Skin epidermis (tissue), 12 donors: ENCODE measurements around the gene FOXP3.

ENCODE experiments used
- H3K27ac ChIP-seq, 21 experiments: fragments of 200-600 bp; sonication (generic) in 11 of 21; one replicate each; pipeline ENCODE4 v1.5.0; 2020; ENCODE audit warnings: mild to moderate bottlenecking in 3 of 21, inconsistent platforms in 2 of 21, moderate library complexity in 2 of 21
- H3K4me3 ChIP-seq, 7 experiments: fragments of 200-600 bp; sonication (generic) in 2 of 7; one replicate each; pipeline ENCODE4 v1.5.0; 2020; ENCODE audit warnings: inconsistent platforms in 2 of 7, mild to moderate bottlenecking in 2 of 7, moderate library complexity in 1 of 7

The FOXP3 gene

DNA sequence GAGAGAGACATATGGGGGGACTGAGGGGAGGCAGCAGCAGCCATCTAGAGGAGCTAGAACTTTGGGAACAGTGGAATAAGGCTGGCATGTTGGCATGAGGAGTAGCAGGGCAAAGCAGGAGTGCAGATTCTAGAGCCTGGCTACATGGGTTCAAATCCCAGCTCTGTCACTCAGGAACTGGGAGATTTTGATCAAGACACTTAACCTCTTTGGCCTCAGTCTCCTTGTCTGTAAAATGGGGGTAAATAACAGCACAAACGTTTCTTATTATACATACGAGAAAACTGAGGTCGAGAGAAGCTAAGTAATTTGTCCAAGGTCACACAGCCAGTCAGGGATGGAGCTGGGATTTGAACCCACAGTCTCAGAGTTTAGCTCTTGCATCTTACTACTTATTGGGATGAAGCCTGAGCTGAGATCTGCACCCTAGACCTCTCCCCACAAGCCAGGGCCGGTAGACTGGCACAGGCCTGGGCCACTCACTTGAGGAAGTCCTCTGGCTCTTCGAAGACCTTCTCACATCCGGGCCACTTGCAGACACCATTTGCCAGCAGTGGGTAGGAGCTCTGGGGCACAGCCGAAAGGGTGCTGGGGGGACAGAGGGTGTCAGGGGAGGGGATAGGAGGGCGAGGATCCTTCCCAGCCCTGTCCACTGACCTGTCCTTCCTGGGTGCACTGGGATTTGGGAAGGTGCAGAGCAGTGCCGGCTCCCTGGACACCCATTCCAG is 8.1 kb downstream of the FOXP3 start:
- no peak overlapping the region for H3K27ac ChIP-seq

DNA sequence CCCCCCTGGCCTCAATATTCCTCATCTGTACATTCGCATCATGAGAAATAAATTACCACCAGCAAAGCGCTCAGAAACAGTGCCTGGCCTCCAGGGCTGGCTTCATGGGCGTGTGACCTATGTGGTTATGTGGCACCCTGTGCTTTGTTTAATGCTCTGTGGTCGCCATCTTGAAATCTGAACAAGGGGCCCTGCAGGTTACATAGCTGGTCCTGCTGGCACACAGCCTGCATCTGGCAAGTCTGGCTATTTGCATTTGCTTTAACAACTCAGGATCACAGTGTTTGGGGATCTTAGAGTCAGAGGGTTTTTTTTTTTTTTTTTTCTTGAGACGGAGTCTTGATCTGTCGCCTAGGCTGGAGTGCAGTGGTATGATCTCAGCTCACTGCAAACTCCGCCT is 9.9 kb downstream of the FOXP3 start:
- no peak overlapping the region for H3K4me3 ChIP-seq
- H3K27ac ChIP-seq: no peak overlapping the region

More for the DNA sequence above, 8.1 kb downstream of the FOXP3 start:
- no peak overlapping the region for H3K4me3 ChIP-seq

DNA sequence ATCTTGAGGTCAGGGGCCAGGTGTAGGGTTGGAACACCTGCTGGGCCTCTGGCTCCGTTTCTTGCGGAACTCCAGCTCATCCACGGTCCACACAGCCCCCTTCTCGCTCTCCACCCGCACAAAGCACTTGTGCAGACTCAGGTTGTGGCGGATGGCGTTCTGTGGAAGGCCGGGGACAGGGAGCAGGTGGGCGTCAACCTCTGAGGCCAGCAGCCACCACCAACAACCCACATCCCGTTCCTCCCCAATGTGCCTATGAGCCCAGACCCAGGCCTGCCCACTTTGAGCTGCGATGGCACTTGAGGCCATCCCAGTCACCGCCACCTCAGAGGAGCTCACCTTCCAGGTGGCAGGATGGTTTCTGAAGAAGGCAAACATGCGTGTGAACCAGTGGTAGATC is 13.2 kb downstream of the FOXP3 start:
- H3K27ac ChIP-seq: no peak overlapping the region
- no peak overlapping the region for H3K4me3 ChIP-seq

DNA sequence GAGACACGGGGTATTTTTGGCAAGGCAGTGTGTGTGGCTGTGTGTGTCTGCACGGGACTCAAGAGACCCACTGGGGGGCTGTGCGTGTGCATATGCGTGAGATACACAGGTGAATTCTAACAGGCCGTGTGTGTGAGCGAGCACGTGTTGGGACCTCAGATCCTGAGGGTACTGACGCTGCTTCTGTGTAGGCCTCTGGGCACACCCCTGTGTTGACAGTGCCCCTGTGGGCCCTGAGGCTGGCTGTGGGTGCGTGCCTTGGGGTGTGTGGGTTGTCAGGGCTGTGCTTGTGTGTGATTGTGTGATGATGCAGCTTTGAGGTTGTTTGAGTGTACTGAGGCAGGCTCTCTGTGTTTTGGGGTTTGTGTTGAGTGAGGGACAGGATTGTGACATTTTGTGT is 13.9 kb downstream of the FOXP3 start:
- Histone ChIP-seq H3K27ac (no peak overlapping the region), H3K4me3 (no peak overlapping the region)

DNA sequence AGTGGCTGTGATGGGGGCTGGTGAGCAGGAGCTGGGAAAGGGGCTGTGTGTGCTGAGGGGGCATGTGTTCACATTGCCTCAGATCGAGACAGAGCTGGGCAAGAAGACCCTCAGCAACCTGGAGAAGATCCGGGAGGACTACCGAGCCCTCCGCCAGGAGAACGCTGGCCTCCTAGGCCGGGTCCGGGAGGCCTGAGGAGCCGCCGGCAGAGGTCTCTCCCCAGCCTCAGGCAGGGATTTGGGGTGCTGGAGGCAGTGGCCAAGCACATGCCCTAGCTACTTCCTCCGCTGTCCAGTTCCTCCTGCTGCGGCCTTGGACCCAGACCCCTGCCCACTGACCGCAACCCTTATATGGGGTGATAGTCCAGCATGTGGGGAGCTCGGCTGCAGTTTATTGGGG is 14.4 kb downstream of the FOXP3 start:
- Histone ChIP-seq H3K27ac (no peak overlapping the region), H3K4me3 (no peak overlapping the region)

DNA sequence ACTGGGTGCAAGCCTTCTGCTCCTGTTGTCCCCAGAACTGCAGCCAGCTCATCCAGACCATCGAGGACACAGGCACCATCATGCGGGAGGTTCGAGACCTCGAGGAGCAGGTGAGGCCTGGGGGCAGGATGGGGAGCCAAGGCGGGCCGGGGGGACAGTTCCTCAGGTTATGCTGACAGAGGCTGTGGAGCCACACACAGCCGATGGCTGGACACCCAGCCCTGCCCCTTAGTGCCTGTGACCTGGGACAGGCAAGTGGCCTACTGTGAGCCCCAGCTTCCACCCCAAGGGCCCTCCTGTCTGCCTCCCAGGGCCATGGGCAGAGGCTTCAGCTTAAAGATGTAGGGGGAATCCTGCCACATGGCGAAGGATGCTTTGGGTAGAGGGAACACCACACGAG is 14.9 kb downstream of the FOXP3 start:
- H3K27ac ChIP-seq: no peak overlapping the region
- no peak overlapping the region for H3K4me3 ChIP-seq

DNA sequence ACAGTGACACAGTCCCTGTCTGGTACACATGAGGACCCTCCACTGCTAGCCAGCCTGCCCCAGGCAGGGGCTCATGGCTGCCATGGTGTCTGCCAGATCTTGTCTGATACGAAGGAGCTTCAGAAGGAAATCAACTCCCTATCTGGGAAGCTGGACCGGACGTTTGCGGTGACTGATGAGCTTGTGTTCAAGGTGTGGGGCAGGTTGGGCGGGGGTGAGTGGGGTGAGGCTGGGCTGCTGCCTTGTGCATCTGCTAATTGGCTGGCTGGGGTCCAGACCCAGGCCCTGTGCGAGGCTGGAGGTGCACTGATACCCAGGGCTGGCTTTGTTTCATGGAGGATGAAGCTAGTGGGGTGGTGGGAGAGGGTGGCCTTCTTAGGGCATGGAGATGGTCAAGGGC is 15.4 kb downstream of the FOXP3 start:
- Histone ChIP-seq H3K27ac (no peak overlapping the region), H3K4me3 (no peak overlapping the region)

DNA sequence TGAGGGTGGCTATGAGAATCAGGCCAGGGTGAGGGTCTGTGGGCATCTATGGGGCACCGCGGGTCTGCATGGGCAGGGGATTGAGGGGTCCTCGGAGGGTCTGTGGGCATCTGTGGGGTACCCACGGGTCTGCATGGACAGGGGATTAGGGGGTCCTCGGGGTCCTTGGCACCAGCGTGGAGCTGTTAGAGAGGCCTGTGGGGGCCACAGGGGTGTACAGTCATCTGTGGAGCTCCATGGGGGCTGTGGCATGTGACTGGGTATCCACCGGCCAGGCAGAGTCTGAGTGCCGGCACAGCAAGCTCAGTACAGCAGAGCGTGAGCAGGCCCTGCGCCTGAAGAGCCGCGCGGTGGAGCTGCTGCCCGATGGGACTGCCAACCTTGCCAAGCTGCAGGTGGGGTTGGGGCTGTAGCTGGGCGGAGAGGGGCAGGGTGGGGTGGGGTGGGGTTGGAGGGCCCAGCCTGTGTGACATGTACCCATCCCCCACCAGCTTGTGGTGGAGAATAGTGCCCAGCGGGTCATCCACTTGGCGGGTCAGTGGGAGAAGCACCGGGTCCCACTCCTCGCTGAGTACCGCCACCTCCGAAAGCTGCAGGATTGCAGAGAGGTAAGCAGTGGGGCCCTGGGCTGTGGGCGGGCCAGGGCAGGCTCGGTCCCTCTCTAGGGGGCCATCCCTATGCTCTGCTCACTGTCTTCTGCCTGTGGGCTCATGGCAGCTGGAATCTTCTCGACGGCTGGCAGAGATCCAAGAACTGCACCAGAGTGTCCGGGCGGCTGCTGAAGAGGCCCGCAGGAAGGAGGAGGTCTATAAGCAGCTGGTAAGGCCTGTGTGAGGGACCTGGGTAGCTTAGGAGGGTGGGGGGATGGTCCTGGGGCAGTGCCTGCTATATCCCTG is 16.3 kb downstream of the FOXP3 start:
- no peak overlapping the region for H3K27ac ChIP-seq
- H3K4me3 ChIP-seq: no peak overlapping the region

DNA sequence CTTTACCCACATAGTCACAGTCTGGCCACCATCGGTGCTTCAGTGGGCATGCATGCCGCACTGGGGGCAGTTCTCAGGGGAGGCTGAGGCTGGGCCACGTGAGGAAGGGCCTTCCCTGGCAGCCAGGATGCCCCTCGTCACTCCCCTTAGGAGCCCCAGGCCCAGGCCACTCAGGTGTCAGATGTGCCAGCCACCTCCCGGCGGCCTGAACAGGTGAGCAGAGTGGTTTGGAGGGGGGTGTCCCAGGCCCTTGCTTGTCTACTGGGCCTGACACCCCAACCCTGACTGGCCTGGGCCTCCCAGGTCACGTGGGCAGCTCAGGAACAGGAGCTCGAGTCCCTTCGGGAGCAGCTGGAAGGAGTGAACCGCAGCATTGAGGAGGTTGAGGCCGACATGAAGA is 17.2 kb downstream of the FOXP3 start:
- Histone ChIP-seq H3K4me3 (no peak overlapping the region), H3K27ac (no peak overlapping the region)

DNA sequence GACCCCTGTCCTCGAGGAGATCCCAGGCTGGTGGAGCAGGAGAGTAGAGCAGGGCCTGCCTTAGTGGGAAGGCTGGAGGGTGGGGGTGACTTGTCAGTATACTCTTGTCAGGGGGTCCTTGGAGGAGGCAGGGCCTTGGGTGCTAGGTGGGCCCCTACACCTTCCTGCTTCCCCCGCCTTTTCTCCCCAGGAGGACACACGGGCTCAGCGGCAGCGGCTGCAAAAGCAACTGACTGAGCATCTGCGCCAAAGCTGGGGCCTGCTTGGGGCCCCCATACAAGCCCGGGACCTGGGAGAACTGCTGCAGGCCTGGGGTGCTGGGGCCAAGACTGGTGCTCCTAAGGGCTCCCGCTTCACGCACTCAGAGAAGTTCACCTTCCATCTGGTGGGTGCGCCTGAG is 18.0 kb downstream of the FOXP3 start:
- Histone ChIP-seq H3K27ac (no peak overlapping the region), H3K4me3 (no peak overlapping the region)

DNA sequence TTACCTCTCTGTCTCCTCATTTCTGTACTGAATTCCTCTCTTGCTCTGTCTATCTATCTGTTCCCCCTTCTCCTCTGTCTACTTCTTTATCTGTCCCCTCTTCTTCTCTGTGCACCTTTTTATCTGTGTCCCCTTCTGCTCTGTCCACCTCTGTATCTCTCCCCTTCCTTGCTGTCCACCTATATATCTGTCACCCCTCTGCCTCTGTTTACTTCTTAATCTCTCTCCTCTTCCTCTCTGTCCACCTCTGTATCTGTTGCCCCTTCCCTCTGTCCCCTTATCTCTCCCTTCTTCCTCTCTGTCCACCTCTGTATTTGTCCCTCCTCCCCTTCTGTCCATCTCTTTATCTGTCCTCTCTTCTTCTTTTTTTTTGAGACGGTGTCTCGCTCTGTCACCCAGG is 20.3 kb downstream of the FOXP3 start:
- Histone ChIP-seq H3K27ac (no peak overlapping the region), H3K4me3 (no peak overlapping the region)

DNA sequence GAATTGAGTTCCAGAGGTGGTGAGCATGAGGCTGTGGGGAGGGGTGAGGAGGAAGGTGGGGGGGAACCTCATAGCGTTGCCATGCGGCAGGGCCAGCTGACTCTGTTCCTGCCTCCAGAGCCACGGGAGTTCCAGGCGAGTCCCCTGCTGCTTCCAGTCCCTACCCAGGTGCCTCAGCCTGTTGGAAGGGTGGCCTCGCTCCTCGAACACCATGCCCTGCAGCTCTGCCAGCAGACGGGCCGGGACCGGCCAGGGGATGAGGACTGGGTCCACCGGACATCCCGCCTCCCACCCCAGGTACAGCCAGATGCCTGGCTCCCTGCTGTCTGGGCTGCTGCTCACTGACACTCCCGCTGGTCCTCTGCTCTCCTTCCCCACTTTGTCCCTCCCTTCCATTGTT is 21.3 kb downstream of the FOXP3 start:
- H3K27ac ChIP-seq: no peak overlapping the region
- H3K4me3 ChIP-seq: no peak overlapping the region

DNA sequence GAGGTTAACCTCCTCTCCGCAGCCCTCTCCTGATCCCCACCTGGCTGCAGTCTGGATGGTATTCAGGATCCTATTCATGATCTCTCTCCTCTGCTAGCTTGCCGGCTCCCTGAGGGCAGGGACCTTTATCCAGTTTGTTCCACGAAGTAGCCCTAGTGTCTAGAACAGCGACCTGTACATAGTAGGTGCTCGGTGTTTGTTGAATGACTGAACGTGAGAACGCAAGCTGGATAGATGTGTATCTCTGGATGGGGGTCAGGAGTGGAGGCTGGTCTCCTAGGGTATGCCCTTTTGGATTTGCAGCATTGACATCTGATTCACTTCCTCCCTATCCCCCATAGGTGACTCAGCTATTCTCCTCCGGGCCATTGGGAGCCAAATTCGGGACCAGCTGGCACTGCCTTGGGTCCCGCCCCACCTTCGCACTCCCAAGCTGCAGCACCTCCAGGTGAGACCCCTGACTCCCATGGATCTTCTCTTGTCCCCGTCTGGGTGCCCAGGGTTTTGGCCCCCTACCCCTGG is 21.9 kb downstream of the FOXP3 start:
- Histone ChIP-seq H3K27ac (no peak overlapping the region), H3K4me3 (no peak overlapping the region)

DNA sequence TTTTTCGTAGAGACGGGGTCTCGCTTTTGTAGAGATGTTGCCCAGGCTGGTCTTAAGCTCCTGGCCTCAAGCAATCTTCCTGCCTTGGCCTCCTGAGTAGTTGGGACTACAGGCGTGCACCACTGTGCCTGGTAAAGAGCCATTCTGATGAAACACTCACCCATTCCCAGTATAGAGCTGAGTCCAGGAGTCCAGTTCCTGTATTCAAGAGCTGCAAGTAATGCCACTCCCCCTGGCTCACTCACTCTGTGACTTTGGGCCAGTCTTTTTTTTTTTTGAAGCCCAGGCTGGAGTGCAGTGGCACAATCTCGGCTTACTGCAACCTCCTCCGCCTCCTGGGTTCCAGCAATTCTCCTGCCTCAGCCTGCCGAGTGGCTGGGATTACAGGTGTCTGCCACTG is 25.8 kb downstream of the FOXP3 start:
- Histone ChIP-seq H3K4me3 (no peak overlapping the region), H3K27ac (no peak overlapping the region)

DNA sequence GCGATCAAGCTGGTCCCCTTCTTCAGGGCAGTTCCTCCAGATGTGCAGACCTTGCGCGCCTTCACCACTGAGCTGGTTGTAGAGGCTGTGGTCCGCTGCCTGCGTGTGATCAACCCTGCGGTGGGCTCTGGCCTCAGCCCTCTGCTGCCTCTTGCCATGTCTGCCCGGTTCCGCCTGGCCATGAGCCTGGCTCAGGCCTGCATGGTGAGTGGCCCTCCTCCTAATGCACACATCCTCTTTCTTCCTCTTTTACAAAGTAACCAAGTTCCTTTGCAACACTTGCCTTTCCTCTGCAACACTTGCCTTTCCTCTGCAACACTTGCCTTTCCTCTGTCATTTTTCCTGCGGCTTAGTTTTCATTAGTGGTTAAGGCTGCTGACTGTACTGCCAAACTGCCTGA is 27.4 kb downstream of the FOXP3 start:
- H3K27ac ChIP-seq: peak overlapping the region in 2 of 21 experiments; percentile 11 to 25

DNA sequence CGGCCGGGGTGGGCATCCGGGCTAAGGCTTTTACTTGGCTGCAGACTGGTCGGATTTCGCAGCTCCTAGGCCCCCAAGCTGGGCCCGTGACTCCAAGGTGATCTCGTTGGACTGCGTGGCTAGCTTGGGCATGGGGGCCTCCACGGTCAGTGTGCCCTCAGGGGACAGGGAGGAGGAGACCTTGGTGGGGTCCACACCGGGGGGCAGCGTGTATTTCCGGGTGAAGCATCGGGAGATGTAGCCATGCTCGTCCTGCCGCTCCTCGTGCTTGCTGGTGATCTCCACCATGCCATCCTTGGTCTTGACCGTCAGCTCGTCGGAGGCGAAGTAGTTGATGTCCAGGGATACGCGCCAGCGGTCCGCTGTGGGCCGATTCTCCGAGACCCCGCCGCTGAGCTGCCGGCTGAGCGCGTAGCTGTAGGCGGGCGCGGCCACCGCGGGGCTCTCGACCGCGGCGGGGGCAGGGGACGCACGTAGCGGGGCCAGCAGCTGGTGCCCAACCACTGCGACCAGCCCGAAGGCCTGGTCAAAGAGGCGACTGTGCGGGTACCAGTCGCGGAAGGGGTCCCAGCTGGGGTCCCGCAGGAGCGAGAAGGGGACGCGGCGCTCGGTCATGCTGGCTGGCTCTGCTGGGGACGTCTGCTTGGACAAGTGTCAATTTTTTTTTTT is 30.5 kb downstream of the FOXP3 start:
- H3K27ac ChIP-seq: no peak overlapping the region
- no peak overlapping the region for H3K4me3 ChIP-seq

More for the DNA sequence above, 27.4 kb downstream of the FOXP3 start:
- no peak overlapping the region for H3K4me3 ChIP-seq

DNA sequence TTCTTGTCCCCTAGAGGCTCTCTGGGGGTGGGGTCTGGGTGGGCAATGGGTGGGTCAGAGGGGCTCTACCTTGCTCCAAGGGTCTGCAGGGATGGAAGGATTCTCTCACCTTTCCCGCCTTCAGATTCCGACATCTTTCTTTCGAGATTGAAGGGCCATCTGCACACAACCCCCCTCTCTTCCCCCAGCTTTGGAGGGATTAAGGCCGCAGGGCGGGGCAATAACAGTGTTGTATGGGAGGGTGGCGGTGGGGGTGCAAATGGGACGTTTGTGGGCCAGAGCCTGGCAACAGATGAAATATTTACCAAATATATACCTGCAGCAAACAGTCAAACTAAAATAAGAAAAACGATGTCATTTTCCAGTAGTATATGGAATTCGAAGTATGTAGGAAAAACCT is 31.3 kb downstream of the FOXP3 start, which contains the start of gene CACNA1F:
Gene CACNA1F (minus strand): TSS at position 165 of the 400 bp plus-strand sequence. CDS start 31 bp downstream, at position 134.
- no peak within 1 kb of the TSS for H3K27ac ChIP-seq
- no peak within 1 kb of the TSS for H3K4me3 ChIP-seq

DNA sequence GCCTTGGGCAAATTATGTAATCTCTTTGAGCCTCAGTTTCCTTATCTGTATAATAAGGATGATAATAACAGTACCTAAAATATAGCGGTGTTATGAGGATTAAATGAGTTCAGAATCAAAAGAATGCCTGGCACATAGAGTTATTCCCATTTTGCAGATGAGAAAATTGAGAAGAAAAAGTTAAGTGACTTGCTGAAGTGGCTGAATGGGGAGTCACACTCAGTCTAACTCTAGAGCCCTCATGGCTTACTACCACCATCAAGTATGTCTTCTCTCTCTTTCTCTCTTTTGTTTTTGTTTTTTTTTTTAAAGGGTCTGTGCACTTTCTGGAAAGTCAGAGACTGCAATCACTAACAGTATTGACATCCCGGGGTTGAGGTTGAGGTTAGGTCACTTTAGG is 32.0 kb downstream of the FOXP3 start:
- no peak overlapping the region for H3K4me3 ChIP-seq
- H3K27ac ChIP-seq: no peak overlapping the region

DNA sequence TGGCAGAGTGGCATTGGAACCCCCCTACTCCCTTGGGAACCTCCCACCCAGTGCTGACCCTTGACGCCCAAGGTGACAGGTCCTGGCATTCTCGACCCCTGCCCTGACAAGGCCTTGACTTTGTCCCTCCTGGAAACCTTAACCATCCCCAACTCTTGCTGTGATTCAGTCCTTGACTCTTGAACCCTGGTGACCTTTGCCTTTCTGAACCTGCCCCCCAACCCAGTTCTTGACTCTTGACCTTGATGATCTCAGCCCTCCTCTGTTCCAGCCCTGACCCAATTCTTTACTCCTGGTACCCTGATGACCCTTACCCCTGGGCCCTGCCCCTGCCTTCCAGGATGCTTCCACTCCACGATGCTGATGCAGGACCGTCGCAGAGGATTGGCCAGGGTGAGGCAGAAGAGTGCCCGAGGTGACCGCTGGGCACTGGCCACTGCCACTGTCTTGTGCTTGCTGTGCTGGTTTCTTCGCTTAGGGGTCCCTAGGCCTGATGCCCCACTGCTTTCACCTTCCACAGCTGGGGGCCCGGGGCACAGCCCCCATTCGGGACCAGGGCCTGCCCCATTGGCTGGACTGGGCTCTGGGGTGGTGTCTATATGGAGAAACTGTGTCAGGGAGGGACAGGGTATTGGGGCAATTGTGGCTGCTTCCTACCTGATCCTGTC is 33.0 kb downstream of the FOXP3 start:
- H3K4me3 ChIP-seq: no peak overlapping the region
- peak overlapping the region in 4 of 21 experiments; percentile 29 to 74 (median 64) for H3K27ac ChIP-seq
